HAP-1 (cell line): ENCODE data around the gene BCKDHB.

Experiments used
- DNase-seq, 2 experiments: peaks; one replicate each; pipeline ENCODE4 v3.0.0-alpha.2; 2016 to 2020; ENCODE audit warnings: low spot score in 2 of 2
- H3K27me3 ChIP-seq: fragments of 250-450 bp; sonication (Bioruptor Pico); 2 replicates; pipeline ENCODE4 v1.5.1; 2020; ENCODE audit warnings: low read depth, mild to moderate bottlenecking, moderate library complexity
- H3K36me3 ChIP-seq: fragments of 250-450 bp; sonication (Bioruptor Pico); replicated peaks from 2 replicates; pipeline ENCODE4 v1.5.1; 2020; ENCODE audit warnings: mild to moderate bottlenecking
- H3K4me1 ChIP-seq: fragments of 250-450 bp; sonication (Bioruptor Pico); 2 replicates; pipeline ENCODE4 v1.5.1; 2020; ENCODE audit warnings: mild to moderate bottlenecking
- H3K4me3 ChIP-seq: fragments of 250-450 bp; sonication (Bioruptor Pico); 2 replicates; pipeline ENCODE4 v1.5.1; 2020; ENCODE audit warnings: mild to moderate bottlenecking, moderate library complexity
- H3K9me3 ChIP-seq: fragments of 250-450 bp; sonication (Bioruptor Pico); 2 replicates; pipeline ENCODE4 v1.5.1; 2020; ENCODE audit warnings: mild to moderate bottlenecking, moderate library complexity
- in situ Hi-C: fragments of 300-500 bp; cut with MboI; formaldehyde crosslinking; loops from 3 replicates; pipeline ENCODE4 v1.14.3; 2020; ENCODE audit warnings: low sequenced_read_pairs, inconsistent platforms, mixed read lengths

The BCKDHB gene

DNA sequence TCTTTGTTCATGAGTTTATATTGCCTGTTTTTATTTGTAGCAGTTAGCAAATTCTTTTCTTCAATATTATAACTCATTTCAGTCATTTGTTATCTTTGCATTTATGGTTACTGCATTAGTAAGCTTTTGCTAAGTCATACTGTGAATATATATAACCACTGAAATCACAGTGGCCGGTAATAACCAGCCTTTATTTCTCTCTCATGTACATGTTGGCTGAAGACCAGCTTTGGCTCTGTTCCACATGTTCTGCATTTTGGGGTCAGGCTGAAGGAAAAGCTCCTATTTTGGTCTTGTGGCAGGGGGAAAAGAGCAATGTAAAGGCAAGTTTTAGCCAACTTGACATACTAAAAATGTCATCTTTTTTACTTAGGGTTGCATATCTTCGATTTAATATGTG is 276.3 kb downstream of the BCKDHB start:
- Histone ChIP-seq H3K4me1 (no peaks in the 10 kb centered on the region), H3K9me3 (no peaks in the 10 kb centered on the region), H3K27me3 (no peaks in the 10 kb centered on the region), H3K36me3 (no peaks in the 10 kb centered on the region), H3K4me3 (no peak overlapping the region)
- DNase-seq, result no peak
- in situ Hi-C loops, result no loop called here

DNA sequence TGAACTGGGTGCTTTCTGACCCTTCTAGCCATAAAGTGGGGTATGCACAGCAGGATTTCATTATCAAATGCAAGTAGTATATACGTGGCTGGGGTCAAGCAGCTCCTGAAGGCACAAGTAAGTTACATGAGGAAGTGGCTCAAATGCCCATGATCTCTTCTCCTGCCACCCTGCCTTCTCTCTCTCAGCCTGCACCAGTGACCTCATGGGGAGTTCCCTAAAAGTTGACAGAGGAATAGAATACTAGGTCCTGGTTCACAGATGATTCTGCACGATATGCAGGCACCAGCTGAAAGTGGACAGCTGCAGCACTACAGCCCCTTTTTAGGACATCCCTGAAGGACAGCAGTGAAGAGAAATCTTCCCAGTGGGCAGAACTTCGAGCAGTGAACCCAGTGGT is 282.0 kb downstream of the BCKDHB start:
- no peaks in the 10 kb centered on the region for H3K27me3 ChIP-seq
- no peak for DNase-seq
- H3K9me3 ChIP-seq, result no peaks in the 10 kb centered on the region
- no peak overlapping the region for H3K4me3 ChIP-seq
- H3K36me3 ChIP-seq, result no peaks in the 10 kb centered on the region
- in situ Hi-C loops, result no loop called here
- H3K4me1 ChIP-seq, result no peaks in the 10 kb centered on the region
